GM12891 (cell line): Measurements from ENCODE around the gene SLC38A2.

Experiments
- PAX5 ChIP-seq: IDR thresholded peaks from 2 replicates; pipeline ENCODE4 v1.6.1; 2011; ENCODE audit warnings: low read length, moderate library complexity, mild to moderate bottlenecking; ENCODE audit not compliant: insufficient read depth, severe bottlenecking
- POLR2A ChIP-seq: IDR thresholded peaks from 2 replicates; pipeline ENCODE4 v1.6.1; 2011; ENCODE audit warnings: low read depth, low read length, control low read depth
- POLR2AphosphoS5 ChIP-seq: IDR thresholded peaks from 2 replicates; pipeline ENCODE4 v1.6.1; 2011; ENCODE audit warnings: low read depth, low read length, control low read depth
- POU2F2 ChIP-seq: IDR thresholded peaks from 2 replicates; pipeline ENCODE4 v1.6.1; 2011; ENCODE audit warnings: low read depth, mild to moderate bottlenecking, control low read depth, low read length, moderate library complexity
- SPI1 ChIP-seq: IDR thresholded peaks from 2 replicates; pipeline ENCODE4 v1.6.1; 2011; ENCODE audit warnings: low read depth, low read length, control low read depth
- TAF1 ChIP-seq: IDR thresholded peaks from 2 replicates; pipeline ENCODE4 v1.6.1; 2011; ENCODE audit warnings: low read depth, low read length, control low read depth

GRCh38 chr12:46368684-46369083, 3.9 kb downstream of the SLC38A2 start:
- TF ChIP-seq POLR2A: no peak
- no peak for TF ChIP-seq SPI1
- no peak for TF ChIP-seq POLR2AphosphoS5
- TF ChIP-seq TAF1: no peak
- no peak for TF ChIP-seq PAX5
- no peak for TF ChIP-seq POU2F2
